ENCODE results near the gene MSRB2. TPM values are rescaled to one million over a fixed set of nuclear protein-coding genes. Genes with fewer than 3 reads are reported as not detected.

The MSRB2 gene
- total and polyA plus RNA-seq, 2 experiments from 2014 or later, result 9.5 to 34.6 TPM

DNA sequence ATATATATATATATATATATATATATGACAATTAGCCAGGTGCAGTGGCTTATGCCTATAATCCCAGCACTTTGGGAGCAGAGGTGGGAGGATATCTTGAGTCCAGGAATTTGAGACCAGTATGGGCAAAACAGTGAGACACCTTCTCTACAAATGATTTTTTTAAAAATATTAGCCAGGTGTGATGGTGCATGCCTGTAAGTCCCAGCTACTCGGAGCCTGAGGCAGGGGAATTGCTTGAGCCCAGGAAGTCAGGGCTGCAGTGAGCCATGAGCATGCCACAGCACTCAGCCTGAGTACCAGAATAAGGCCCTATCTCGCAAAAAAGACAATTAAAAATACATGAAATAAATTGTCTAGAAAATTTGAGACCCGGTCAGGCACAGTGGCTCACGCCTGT lies 47.2 kb upstream of the MSRB2 start:
- H2AFZ ChIP-seq, result no peak overlapping the region
- peaks cover 14% of the 10 kb centered on the region; the same call in 1 of the 2 replicates for H3K9me2 ChIP-seq (ENCODE audit: insufficient read depth)
- ATAC-seq, result no peak
- Mint-ChIP-seq H3K4me3 (no peak overlapping the region), H3K27ac (no peak overlapping the region), H3K36me3 (ENCODE audit: low read depth) (no peaks in the 10 kb centered on the region), H3K27me3 (ENCODE audit: insufficient read depth, low read depth, poor library complexity) (no peaks in the 10 kb centered on the region), H3K4me1 (peaks cover 17% of the 10 kb centered on the region), H3K9me3 (no peaks in the 10 kb centered on the region)
- H3K4me2 ChIP-seq, result no peak overlapping the region
- no peaks in the 10 kb centered on the region for H3K36me3 ChIP-seq (ENCODE audit: insufficient read depth)
- H3K4me3 ChIP-seq, result no peak overlapping the region
- no peaks in the 10 kb centered on the region for H3K79me2 ChIP-seq (replicated peaks; ENCODE audit: insufficient read depth)
- no peak for DNase-seq (ENCODE audit: low spot score)
- H3K27me3 ChIP-seq (ENCODE audit: insufficient read depth), result no peaks in the 10 kb centered on the region
- H3K4me1 ChIP-seq (ENCODE audit: insufficient read depth), result peaks cover 11% of the 10 kb centered on the region
- TF ChIP-seq NANOG (IDR thresholded peaks at IDR 0.05; ENCODE audit: borderline replicate concordance) (no peak), JUNB (IDR thresholded peaks at IDR 0.05; ENCODE audit: unreplicated experiment) (no peak), STAT1 (IDR thresholded peaks at IDR 0.05; ENCODE audit: unreplicated experiment) (no peak), ZNF331 (CRISPR knock-in tag; IDR thresholded peaks at IDR 0.05; ENCODE audit: low read depth) (no peak)
- no peak overlapping the region for H3K27ac ChIP-seq (ENCODE audit: low read depth)
- H4K20me1 ChIP-seq (replicated peaks; ENCODE audit: insufficient read depth), result no peaks in the 10 kb centered on the region
- no peaks in the 10 kb centered on the region for H3F3A ChIP-seq (replicated peaks; ENCODE audit: low read depth)

DNA sequence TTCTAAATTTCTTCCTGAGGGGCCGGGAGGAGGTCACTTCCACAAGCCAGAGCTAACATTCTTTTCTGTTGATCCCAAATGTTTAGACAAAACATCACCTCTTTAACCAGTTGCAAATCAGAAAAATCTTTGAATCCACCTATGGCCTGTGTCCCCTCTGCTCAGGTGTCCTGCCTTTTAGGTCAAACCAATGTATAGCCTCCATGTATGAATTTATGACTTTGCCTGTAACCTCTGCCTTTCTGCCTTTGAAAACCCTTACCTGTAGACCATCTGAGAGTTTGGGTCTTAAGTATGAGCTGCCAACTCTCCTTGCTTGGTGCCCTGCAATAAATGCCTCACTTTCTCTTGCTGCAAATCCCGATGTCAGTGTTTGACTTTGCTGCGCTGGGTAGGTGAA lies 44.1 kb upstream of the MSRB2 start:
- Mint-ChIP-seq H3K4me1 (peaks cover 41% of the 10 kb centered on the region), H3K9me3 (no peaks in the 10 kb centered on the region), H3K36me3 (ENCODE audit: low read depth) (no peaks in the 10 kb centered on the region), H3K4me3 (no peak overlapping the region), H3K27ac (no peak overlapping the region; the same call in 1 of the 2 replicates), H3K27me3 (ENCODE audit: insufficient read depth, low read depth, poor library complexity) (peaks cover 3% of the 10 kb centered on the region)
- DNase-seq (ENCODE audit: low spot score) (no peak), ATAC-seq (no peak)
- no peaks in the 10 kb centered on the region for H3K79me2 ChIP-seq (replicated peaks; ENCODE audit: insufficient read depth)
- peaks cover 24% of the 10 kb centered on the region for H3K9me2 ChIP-seq (ENCODE audit: insufficient read depth)
- H3K27me3 ChIP-seq (ENCODE audit: insufficient read depth), result no peaks in the 10 kb centered on the region
- H2AFZ ChIP-seq, result peak overlapping the region; percentile 64
- H3K4me3 ChIP-seq, result no peak overlapping the region
- H3F3A ChIP-seq (replicated peaks; ENCODE audit: low read depth), result no peaks in the 10 kb centered on the region
- no peaks in the 10 kb centered on the region for H3K36me3 ChIP-seq (ENCODE audit: insufficient read depth)
- no peak overlapping the region for H3K27ac ChIP-seq (ENCODE audit: low read depth)
- peaks cover 38% of the 10 kb centered on the region for H3K4me1 ChIP-seq (ENCODE audit: insufficient read depth)
- no peaks in the 10 kb centered on the region for H4K20me1 ChIP-seq (replicated peaks; ENCODE audit: insufficient read depth)
- H3K4me2 ChIP-seq, result no peak overlapping the region
- TF ChIP-seq, protein P1, sequence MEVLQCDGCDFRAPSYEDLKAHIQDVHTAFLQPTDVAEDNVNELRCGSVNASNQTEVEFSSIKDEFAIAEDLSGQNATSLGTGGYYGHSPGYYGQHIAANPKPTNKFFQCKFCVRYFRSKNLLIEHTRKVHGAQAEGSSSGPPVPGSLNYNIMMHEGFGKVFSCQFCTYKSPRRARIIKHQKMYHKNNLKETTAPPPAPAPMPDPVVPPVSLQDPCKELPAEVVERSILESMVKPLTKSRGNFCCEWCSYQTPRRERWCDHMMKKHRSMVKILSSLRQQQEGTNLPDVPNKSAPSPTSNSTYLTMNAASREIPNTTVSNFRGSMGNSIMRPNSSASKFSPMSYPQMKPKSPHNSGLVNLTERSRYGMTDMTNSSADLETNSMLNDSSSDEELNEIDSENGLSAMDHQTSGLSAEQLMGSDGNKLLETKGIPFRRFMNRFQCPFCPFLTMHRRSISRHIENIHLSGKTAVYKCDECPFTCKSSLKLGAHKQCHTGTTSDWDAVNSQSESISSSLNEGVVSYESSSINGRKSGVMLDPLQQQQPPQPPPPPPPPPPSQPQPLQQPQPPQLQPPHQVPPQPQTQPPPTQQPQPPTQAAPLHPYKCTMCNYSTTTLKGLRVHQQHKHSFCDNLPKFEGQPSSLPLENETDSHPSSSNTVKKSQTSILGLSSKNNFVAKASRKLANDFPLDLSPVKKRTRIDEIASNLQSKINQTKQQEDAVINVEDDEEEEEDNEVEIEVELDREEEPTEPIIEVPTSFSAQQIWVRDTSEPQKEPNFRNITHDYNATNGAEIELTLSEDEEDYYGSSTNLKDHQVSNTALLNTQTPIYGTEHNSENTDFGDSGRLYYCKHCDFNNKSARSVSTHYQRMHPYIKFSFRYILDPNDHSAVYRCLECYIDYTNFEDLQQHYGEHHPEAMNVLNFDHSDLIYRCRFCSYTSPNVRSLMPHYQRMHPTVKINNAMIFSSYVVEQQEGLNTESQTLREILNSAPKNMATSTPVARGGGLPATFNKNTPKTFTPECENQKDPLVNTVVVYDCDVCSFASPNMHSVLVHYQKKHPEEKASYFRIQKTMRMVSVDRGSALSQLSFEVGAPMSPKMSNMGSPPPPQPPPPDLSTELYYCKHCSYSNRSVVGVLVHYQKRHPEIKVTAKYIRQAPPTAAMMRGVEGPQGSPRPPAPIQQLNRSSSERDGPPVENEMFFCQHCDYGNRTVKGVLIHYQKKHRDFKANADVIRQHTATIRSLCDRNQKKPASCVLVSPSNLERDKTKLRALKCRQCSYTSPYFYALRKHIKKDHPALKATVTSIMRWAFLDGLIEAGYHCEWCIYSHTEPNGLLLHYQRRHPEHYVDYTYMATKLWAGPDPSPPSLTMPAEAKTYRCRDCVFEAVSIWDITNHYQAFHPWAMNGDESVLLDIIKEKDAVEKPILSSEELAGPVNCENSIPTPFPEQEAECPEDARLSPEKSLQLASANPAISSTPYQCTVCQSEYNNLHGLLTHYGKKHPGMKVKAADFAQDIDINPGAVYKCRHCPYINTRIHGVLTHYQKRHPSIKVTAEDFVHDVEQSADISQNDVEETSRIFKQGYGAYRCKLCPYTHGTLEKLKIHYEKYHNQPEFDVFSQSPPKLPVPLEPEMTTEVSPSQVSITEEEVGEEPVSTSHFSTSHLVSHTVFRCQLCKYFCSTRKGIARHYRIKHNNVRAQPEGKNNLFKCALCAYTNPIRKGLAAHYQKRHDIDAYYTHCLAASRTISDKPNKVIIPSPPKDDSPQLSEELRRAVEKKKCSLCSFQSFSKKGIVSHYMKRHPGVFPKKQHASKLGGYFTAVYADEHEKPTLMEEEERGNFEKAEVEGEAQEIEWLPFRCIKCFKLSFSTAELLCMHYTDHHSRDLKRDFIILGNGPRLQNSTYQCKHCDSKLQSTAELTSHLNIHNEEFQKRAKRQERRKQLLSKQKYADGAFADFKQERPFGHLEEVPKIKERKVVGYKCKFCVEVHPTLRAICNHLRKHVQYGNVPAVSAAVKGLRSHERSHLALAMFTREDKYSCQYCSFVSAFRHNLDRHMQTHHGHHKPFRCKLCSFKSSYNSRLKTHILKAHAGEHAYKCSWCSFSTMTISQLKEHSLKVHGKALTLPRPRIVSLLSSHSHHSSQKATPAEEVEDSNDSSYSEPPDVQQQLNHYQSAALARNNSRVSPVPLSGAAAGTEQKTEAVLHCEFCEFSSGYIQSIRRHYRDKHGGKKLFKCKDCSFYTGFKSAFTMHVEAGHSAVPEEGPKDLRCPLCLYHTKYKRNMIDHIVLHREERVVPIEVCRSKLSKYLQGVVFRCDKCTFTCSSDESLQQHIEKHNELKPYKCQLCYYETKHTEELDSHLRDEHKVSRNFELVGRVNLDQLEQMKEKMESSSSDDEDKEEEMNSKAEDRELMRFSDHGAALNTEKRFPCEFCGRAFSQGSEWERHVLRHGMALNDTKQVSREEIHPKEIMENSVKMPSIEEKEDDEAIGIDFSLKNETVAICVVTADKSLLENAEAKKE (CRISPR knock-in tag; IDR thresholded peaks at IDR 0.05), result no peak
- no peak for TF ChIP-seq POLR2AphosphoS5 (IDR thresholded peaks at IDR 0.05; ENCODE audit: low read depth)
- TF ChIP-seq, protein P2, sequence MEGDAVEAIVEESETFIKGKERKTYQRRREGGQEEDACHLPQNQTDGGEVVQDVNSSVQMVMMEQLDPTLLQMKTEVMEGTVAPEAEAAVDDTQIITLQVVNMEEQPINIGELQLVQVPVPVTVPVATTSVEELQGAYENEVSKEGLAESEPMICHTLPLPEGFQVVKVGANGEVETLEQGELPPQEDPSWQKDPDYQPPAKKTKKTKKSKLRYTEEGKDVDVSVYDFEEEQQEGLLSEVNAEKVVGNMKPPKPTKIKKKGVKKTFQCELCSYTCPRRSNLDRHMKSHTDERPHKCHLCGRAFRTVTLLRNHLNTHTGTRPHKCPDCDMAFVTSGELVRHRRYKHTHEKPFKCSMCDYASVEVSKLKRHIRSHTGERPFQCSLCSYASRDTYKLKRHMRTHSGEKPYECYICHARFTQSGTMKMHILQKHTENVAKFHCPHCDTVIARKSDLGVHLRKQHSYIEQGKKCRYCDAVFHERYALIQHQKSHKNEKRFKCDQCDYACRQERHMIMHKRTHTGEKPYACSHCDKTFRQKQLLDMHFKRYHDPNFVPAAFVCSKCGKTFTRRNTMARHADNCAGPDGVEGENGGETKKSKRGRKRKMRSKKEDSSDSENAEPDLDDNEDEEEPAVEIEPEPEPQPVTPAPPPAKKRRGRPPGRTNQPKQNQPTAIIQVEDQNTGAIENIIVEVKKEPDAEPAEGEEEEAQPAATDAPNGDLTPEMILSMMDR (conservative IDR thresholded peaks at IDR 0.05; ENCODE audit: low read depth in 2 of 2), result no peak
- no peak for TF ChIP-seq JUNB (IDR thresholded peaks at IDR 0.05; ENCODE audit: unreplicated experiment)
- no peak for TF ChIP-seq ZNF114 (CRISPR knock-in tag; IDR thresholded peaks at IDR 0.05)
- TF ChIP-seq NANOG (IDR thresholded peaks at IDR 0.05; ENCODE audit: borderline replicate concordance), result no peak
- TF ChIP-seq, protein P3, sequence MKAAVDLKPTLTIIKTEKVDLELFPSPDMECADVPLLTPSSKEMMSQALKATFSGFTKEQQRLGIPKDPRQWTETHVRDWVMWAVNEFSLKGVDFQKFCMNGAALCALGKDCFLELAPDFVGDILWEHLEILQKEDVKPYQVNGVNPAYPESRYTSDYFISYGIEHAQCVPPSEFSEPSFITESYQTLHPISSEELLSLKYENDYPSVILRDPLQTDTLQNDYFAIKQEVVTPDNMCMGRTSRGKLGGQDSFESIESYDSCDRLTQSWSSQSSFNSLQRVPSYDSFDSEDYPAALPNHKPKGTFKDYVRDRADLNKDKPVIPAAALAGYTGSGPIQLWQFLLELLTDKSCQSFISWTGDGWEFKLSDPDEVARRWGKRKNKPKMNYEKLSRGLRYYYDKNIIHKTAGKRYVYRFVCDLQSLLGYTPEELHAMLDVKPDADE (IDR thresholded peaks at IDR 0.05), result no peak
- no peak for TF ChIP-seq CREB1 (CRISPR knock-in tag; IDR thresholded peaks at IDR 0.05; ENCODE audit: low read depth)
